Testis (tissue), 2 donors: Measurements from ENCODE around the gene CYP3A4.

Experiments used
- POLR2A ChIP-seq: fragments of 450-650 bp; IDR thresholded peaks from one replicate; pipeline ENCODE4 v1.6.1; 2017; ENCODE audit warnings: antibody characterized with exemption, mild to moderate bottlenecking, moderate library complexity
- TF ChIP-seq, protein P1 (sequence below), 3 experiments: fragments of 450-650 bp in 2 of 3; fragments of 200-600 bp in 1 of 3; sonication (generic) in 1 of 3; IDR thresholded peaks; one replicate each; pipeline ENCODE4 v1.5.1; 2016 to 2019; ENCODE audit warnings: antibody characterized with exemption in 3 of 3, mild to moderate bottlenecking in 2 of 3, moderate library complexity in 1 of 3

- TF ChIP-seq POLR2A: no peak
- TF ChIP-seq, protein P1, sequence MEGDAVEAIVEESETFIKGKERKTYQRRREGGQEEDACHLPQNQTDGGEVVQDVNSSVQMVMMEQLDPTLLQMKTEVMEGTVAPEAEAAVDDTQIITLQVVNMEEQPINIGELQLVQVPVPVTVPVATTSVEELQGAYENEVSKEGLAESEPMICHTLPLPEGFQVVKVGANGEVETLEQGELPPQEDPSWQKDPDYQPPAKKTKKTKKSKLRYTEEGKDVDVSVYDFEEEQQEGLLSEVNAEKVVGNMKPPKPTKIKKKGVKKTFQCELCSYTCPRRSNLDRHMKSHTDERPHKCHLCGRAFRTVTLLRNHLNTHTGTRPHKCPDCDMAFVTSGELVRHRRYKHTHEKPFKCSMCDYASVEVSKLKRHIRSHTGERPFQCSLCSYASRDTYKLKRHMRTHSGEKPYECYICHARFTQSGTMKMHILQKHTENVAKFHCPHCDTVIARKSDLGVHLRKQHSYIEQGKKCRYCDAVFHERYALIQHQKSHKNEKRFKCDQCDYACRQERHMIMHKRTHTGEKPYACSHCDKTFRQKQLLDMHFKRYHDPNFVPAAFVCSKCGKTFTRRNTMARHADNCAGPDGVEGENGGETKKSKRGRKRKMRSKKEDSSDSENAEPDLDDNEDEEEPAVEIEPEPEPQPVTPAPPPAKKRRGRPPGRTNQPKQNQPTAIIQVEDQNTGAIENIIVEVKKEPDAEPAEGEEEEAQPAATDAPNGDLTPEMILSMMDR (IDR thresholded peaks at IDR 0.05): no peak
Observed at GRCh38 chr7:99752356-99752755, 31.6 kb downstream of the CYP3A4 start.
